HepG2 (cell line): ENCODE data around the gene NIP7. TPM values are rescaled to one million over a fixed set of nuclear protein-coding genes. Genes with fewer than 3 reads are reported as not detected.

Source experiments
- ETV5 ChIP-seq: IDR thresholded peaks from 2 replicates; pipeline ENCODE4 v1.6.1; 2018; ENCODE audit warnings: missing biosample characterization, missing genetic modification reagents, inconsistent platforms, borderline replicate concordance
- HNF4A ChIP-seq: sonication (generic); formaldehyde crosslinking; IDR thresholded peaks from 2 replicates; pipeline ENCODE4 v1.4.0; 2020; ENCODE audit warnings: missing genetic modification reagents
- LRRFIP1 ChIP-seq: sonication (generic); formaldehyde crosslinking; conservative IDR thresholded peaks from 2 replicates; pipeline ENCODE4 v1.4.0; 2020; ENCODE audit warnings: missing genetic modification reagents
- MYNN ChIP-seq: sonication (generic); formaldehyde crosslinking; IDR thresholded peaks from 2 replicates; pipeline ENCODE4 v1.4.0; 2020; ENCODE audit warnings: mild to moderate bottlenecking, low read depth, missing genetic modification reagents
- PPARG ChIP-seq: conservative IDR thresholded peaks from 2 replicates; pipeline ENCODE4 v1.6.1; 2016; ENCODE audit warnings: missing biosample characterization, missing genetic modification reagents
- TFE3 ChIP-seq: IDR thresholded peaks from 2 replicates; pipeline ENCODE4 v1.6.1; 2016
- TGIF2 ChIP-seq: IDR thresholded peaks from 2 replicates; pipeline ENCODE4 v1.6.1; 2016; ENCODE audit warnings: control low read depth, missing compliant biosample characterization
- THAP7 ChIP-seq: sonication (generic); formaldehyde crosslinking; IDR thresholded peaks from 2 replicates; pipeline ENCODE4 v1.8.1; 2023; ENCODE audit warnings: mild to moderate bottlenecking, missing genetic modification reagents
- TSC22D2 ChIP-seq: sonication (generic); formaldehyde crosslinking; IDR thresholded peaks from 2 replicates; pipeline ENCODE4 v1.5.1; 2020; ENCODE audit warnings: missing genetic modification reagents, mild to moderate bottlenecking, borderline replicate concordance
- ZFP91 ChIP-seq: sonication (generic); formaldehyde crosslinking; IDR thresholded peaks from 2 replicates; pipeline ENCODE4 v1.9.0; 2022; ENCODE audit warnings: missing genetic modification reagents, mild to moderate bottlenecking, borderline replicate concordance
- ZNF432 ChIP-seq: sonication (generic); formaldehyde crosslinking; IDR thresholded peaks from 2 replicates; pipeline ENCODE4 v1.5.0; 2020; ENCODE audit warnings: missing genetic modification reagents, mild to moderate bottlenecking, borderline replicate concordance
- ZNF790 ChIP-seq: sonication (generic); formaldehyde crosslinking; IDR thresholded peaks from 2 replicates; pipeline ENCODE4 v1.8.0; 2022; ENCODE audit warnings: missing genetic modification reagents, mild to moderate bottlenecking, borderline replicate concordance
- ZNF83 ChIP-seq: sonication (generic); formaldehyde crosslinking; IDR thresholded peaks from 2 replicates; pipeline ENCODE4 v1.4.0; 2020; ENCODE audit warnings: missing genetic modification reagents, mild to moderate bottlenecking, borderline replicate concordance
- polyA plus RNA-seq, 8 experiments: library from polyadenylated mRNA; depleted of rRNA in 3 of 8; stranded (reverse) in 7 of 8; unstranded in 1 of 8; fragments of >200 nt; fragmentation: Illumina TruSeq in 4 of 8; extraction: Trizol in 4 of 8; gene quantifications; 2 replicates each; pipeline versions ENCODE4 v1.2.1 to v1.2.3, GENCODE V29; 2011 to 2016; ENCODE audit warnings: low read depth in 4 of 8, missing spikeins in 1 of 8, mixed read lengths in 1 of 8; ENCODE audit not compliant: insufficient read depth in 1 of 8
- total RNA-seq, 5 experiments: library from RNA; depleted of rRNA; stranded (reverse); fragments of >200 nt; fragmentation: Illumina TruSeq; extraction: Trizol; gene quantifications; 2 replicates each; pipeline ENCODE4 v1.2.3, GENCODE V29; 2016; ENCODE audit warnings: low read depth in 1 of 5
- TF ChIP-seq, protein P1 (sequence below): sonication (generic); formaldehyde crosslinking; IDR thresholded peaks from 2 replicates; pipeline ENCODE4 v1.9.0; 2022; ENCODE audit warnings: low read depth, missing genetic modification reagents
- TF ChIP-seq, protein P2 (sequence below): sonication (generic); formaldehyde crosslinking; IDR thresholded peaks from 2 replicates; pipeline ENCODE4 v1.4.0; 2020; ENCODE audit warnings: missing genetic modification reagents
- TF ChIP-seq, protein P3 (sequence below): sonication (generic); formaldehyde crosslinking; IDR thresholded peaks from 2 replicates; pipeline ENCODE4 v1.5.0; 2020; ENCODE audit warnings: missing genetic modification reagents

NIP7 gene
- total and polyA plus RNA-seq, 2 of the 13 experiments (the other 11 are each of a cell fraction or from before 2014, with no cell fraction given), result 15.3 to 114 TPM

DNA sequence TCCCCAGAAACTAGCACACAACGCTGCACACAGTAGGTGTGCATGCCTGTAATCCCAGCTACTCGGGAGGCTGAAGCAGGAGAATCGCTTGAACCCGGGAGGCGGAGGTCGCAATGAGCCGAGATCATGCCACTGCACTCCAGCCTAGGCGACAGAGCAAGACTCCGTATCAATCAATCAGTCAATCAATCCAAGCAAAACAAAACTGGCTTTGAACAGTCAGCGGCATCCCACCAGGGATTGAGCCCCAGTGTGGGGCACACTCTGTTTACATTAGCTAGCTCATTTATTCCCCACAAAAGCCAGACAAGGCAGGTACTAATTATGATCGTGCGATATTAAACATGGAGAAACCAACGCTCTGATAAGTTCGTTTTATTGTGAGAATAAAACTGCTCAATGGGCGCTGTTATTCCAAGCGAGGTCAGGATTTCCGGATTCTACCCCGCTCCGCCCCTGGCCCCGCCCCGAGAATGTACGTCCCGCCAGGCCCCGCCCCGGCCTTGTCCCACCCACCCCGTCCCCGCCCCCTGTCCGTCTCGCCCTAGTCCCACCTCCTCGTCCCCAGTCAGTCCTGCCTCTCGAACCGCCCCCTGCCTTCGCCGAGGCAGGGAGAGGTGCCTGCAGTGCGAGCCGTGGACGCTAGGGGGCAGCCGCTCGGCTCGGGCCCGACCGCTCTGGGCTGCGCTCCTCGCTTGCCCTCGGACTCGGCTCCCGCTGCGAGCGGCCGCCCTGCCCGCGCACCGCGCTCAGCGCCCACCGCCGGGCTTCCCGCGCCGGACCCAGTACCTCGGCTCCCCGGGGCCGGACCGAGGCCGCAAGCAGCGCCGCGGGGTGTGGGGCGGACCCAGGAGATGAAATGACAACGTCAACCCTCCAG is 28.7 kb upstream of the NIP7 start, which contains the start of gene VPS4A (continued):
- TF ChIP-seq THAP7 (CRISPR knock-in tag), result no peak
- TF ChIP-seq, protein P1, sequence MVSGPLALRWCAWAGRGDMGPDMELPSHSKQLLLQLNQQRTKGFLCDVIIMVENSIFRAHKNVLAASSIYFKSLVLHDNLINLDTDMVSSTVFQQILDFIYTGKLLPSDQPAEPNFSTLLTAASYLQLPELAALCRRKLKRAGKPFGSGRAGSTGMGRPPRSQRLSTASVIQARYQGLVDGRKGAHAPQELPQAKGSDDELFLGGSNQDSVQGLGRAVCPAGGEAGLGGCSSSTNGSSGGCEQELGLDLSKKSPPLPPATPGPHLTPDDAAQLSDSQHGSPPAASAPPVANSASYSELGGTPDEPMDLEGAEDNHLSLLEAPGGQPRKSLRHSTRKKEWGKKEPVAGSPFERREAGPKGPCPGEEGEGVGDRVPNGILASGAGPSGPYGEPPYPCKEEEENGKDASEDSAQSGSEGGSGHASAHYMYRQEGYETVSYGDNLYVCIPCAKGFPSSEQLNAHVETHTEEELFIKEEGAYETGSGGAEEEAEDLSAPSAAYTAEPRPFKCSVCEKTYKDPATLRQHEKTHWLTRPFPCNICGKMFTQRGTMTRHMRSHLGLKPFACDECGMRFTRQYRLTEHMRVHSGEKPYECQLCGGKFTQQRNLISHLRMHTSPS, result no peak
- peak; percentile 3; the same call in 1 of the 2 replicates for TF ChIP-seq HNF4A
- 0 out of 2 replicates have a peak, but pooled peaks have one; percentile 11 for TF ChIP-seq TSC22D2 (CRISPR knock-in tag)
- 0 out of 2 replicates have a peak, but pooled peaks have one; percentile 28 for TF ChIP-seq MYNN
- TF ChIP-seq, protein P2, sequence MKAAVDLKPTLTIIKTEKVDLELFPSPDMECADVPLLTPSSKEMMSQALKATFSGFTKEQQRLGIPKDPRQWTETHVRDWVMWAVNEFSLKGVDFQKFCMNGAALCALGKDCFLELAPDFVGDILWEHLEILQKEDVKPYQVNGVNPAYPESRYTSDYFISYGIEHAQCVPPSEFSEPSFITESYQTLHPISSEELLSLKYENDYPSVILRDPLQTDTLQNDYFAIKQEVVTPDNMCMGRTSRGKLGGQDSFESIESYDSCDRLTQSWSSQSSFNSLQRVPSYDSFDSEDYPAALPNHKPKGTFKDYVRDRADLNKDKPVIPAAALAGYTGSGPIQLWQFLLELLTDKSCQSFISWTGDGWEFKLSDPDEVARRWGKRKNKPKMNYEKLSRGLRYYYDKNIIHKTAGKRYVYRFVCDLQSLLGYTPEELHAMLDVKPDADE (CRISPR knock-in tag), result no peak
- no peak; the same call in 1 of the 2 replicates for TF ChIP-seq ZFP91 (CRISPR knock-in tag)
- no peak for TF ChIP-seq LRRFIP1 (CRISPR knock-in tag)
- no peak for TF ChIP-seq ZNF83 (CRISPR knock-in tag)
- TF ChIP-seq PPARG (CRISPR knock-in tag), result 0 out of 2 replicates have a peak, but pooled peaks have one; percentile 8
- peak; percentile 45; the same call in 1 of the 2 replicates for TF ChIP-seq TGIF2 (CRISPR knock-in tag)
- TF ChIP-seq, protein P3, sequence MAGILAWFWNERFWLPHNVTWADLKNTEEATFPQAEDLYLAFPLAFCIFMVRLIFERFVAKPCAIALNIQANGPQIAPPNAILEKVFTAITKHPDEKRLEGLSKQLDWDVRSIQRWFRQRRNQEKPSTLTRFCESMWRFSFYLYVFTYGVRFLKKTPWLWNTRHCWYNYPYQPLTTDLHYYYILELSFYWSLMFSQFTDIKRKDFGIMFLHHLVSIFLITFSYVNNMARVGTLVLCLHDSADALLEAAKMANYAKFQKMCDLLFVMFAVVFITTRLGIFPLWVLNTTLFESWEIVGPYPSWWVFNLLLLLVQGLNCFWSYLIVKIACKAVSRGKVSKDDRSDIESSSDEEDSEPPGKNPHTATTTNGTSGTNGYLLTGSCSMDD, result no peak
- TF ChIP-seq ZNF432, result no peak
- no peak for TF ChIP-seq ZNF790 (CRISPR knock-in tag)
- 0 out of 2 replicates have a peak, but pooled peaks have one; percentile 11 for TF ChIP-seq TFE3 (CRISPR knock-in tag)
- TF ChIP-seq ETV5 (CRISPR knock-in tag), result no peak
